HepG2 (cell line): ENCODE measurements around the gene DNAAF9. TPM values are rescaled to one million over a fixed set of nuclear protein-coding genes. Genes with fewer than 3 reads are reported as not detected.
A peak's percentile ranks its signal among the peaks of the same experiment; 100 is the strongest.

Source experiments
- ARNT ChIP-seq: fragments of 450-650 bp; IDR thresholded peaks from 2 replicates; pipeline ENCODE4 v1.6.1; 2017
- ASH2L ChIP-seq: fragments of 300-600, 200-600 bp; sonication (generic); IDR thresholded peaks from 2 replicates; pipeline ENCODE4 v1.7.0; 2017; ENCODE audit warnings: low read depth, mild to moderate bottlenecking, moderate library complexity, mixed read lengths, low read length; ENCODE audit not compliant: insufficient read length
- HMG20A ChIP-seq: IDR thresholded peaks from 2 replicates; pipeline ENCODE4 v1.6.1; 2016; ENCODE audit warnings: borderline replicate concordance
- JUNB ChIP-seq: sonication (generic); formaldehyde crosslinking; IDR thresholded peaks from 2 replicates; pipeline ENCODE4 v1.8.0; 2022; ENCODE audit warnings: missing genetic modification reagents, mild to moderate bottlenecking, borderline replicate concordance
- MAFF ChIP-seq: IDR thresholded peaks from 2 replicates; pipeline ENCODE4 v1.6.1; 2011; ENCODE audit warnings: low read depth, low read length, improper control_type of control experiment
- MED13 ChIP-seq: sonication (generic); formaldehyde crosslinking; IDR thresholded peaks from 2 replicates; pipeline ENCODE4 v1.5.0; 2020; ENCODE audit warnings: missing genetic modification reagents
- NFE2 ChIP-seq: sonication (generic); formaldehyde crosslinking; IDR thresholded peaks from 2 replicates; pipeline ENCODE4 v1.4.0; 2020; ENCODE audit warnings: missing genetic modification reagents
- NPAS2 ChIP-seq: sonication (generic); formaldehyde crosslinking; IDR thresholded peaks from 2 replicates; pipeline ENCODE4 v1.8.0; 2022; ENCODE audit warnings: mild to moderate bottlenecking, missing genetic modification reagents, borderline replicate concordance
- PLRG1 ChIP-seq: fragments of 450-650 bp; conservative IDR thresholded peaks from 2 replicates; pipeline ENCODE4 v1.6.1; 2016
- RBAK ChIP-seq: sonication (generic); formaldehyde crosslinking; IDR thresholded peaks from 2 replicates; pipeline ENCODE4 v1.5.1; 2020; ENCODE audit warnings: mild to moderate bottlenecking, missing genetic modification reagents
- RCOR2 ChIP-seq: IDR thresholded peaks from 2 replicates; pipeline ENCODE4 v1.6.1; 2016; ENCODE audit warnings: missing biosample characterization, missing genetic modification reagents
- REL ChIP-seq: sonication (generic); formaldehyde crosslinking; conservative IDR thresholded peaks from 2 replicates; pipeline ENCODE4 v1.8.0; 2022; ENCODE audit warnings: mild to moderate bottlenecking, missing genetic modification reagents, moderate library complexity
- RFX5 ChIP-seq: IDR thresholded peaks from 2 replicates; pipeline ENCODE4 v1.6.1; 2011; ENCODE audit warnings: low read depth, low read length, improper control_type of control experiment
- TAF15 ChIP-seq: fragments of 200-400 bp; formaldehyde crosslinking; IDR thresholded peaks from one replicate; pipeline ENCODE4 v1.6.1; 2018; ENCODE audit warnings: mild to moderate bottlenecking, low read depth, low read length; ENCODE audit not compliant: poor library complexity, severe bottlenecking
- TMF1 ChIP-seq: sonication (generic); formaldehyde crosslinking; IDR thresholded peaks from 2 replicates; pipeline ENCODE4 v1.8.1; 2022; ENCODE audit warnings: low read depth, missing genetic modification reagents
- ZBTB20 ChIP-seq: sonication (generic); formaldehyde crosslinking; IDR thresholded peaks from 2 replicates; pipeline ENCODE4 v1.8.1; 2023; ENCODE audit warnings: missing genetic modification reagents, low read depth, mild to moderate bottlenecking, borderline replicate concordance
- ZC3H13 ChIP-seq: sonication (generic); formaldehyde crosslinking; IDR thresholded peaks from 2 replicates; pipeline ENCODE4 v1.8.1; 2023; ENCODE audit warnings: mild to moderate bottlenecking, missing genetic modification reagents, moderate library complexity
- ZKSCAN5 ChIP-seq: sonication (generic); formaldehyde crosslinking; IDR thresholded peaks from 2 replicates; pipeline ENCODE4 v1.5.1; 2020; ENCODE audit warnings: mild to moderate bottlenecking, missing genetic modification reagents
- ZNF101 ChIP-seq: sonication (generic); formaldehyde crosslinking; IDR thresholded peaks from 2 replicates; pipeline ENCODE4 v1.4.0; 2020; ENCODE audit warnings: mild to moderate bottlenecking, low read depth, missing genetic modification reagents, borderline replicate concordance
- ZNF441 ChIP-seq: sonication (generic); formaldehyde crosslinking; IDR thresholded peaks from 2 replicates; pipeline ENCODE4 v1.7.0; 2021; ENCODE audit warnings: missing genetic modification reagents, borderline replicate concordance
- ZSCAN20 ChIP-seq: sonication (generic); formaldehyde crosslinking; IDR thresholded peaks from 2 replicates; pipeline ENCODE4 v1.4.0; 2020; ENCODE audit warnings: missing genetic modification reagents, mild to moderate bottlenecking, borderline replicate concordance
- polyA plus RNA-seq, 8 experiments: library from polyadenylated mRNA; depleted of rRNA in 3 of 8; stranded (reverse) in 7 of 8; unstranded in 1 of 8; fragments of >200 nt; fragmentation: Illumina TruSeq in 4 of 8; extraction: Trizol in 4 of 8; gene quantifications; 2 replicates each; pipeline versions ENCODE4 v1.2.1 to v1.2.3, GENCODE V29; 2011 to 2016; ENCODE audit warnings: low read depth in 4 of 8, missing spikeins in 1 of 8, mixed read lengths in 1 of 8; ENCODE audit not compliant: insufficient read depth in 1 of 8
- total RNA-seq, 5 experiments: library from RNA; depleted of rRNA; stranded (reverse); fragments of >200 nt; fragmentation: Illumina TruSeq; extraction: Trizol; gene quantifications; 2 replicates each; pipeline ENCODE4 v1.2.3, GENCODE V29; 2016; ENCODE audit warnings: low read depth in 1 of 5
- TF ChIP-seq, protein P1 (sequence below): sonication (generic); formaldehyde crosslinking; IDR thresholded peaks from 2 replicates; pipeline ENCODE4 v1.9.0; 2021; ENCODE audit warnings: missing genetic modification reagents, mild to moderate bottlenecking, borderline replicate concordance
- TF ChIP-seq, protein P2 (sequence below): sonication (generic); formaldehyde crosslinking; IDR thresholded peaks from 2 replicates; pipeline ENCODE4 v1.8.1; 2023; ENCODE audit warnings: mild to moderate bottlenecking, inconsistent platforms, moderate library complexity, missing genetic modification reagents, borderline replicate concordance
- TF ChIP-seq, protein P3 (sequence below): sonication (generic); formaldehyde crosslinking; conservative IDR thresholded peaks from 2 replicates; pipeline ENCODE4 v1.8.0; 2022; ENCODE audit warnings: missing genetic modification reagents
- TF ChIP-seq, protein P4 (sequence below): sonication (generic); formaldehyde crosslinking; IDR thresholded peaks from 2 replicates; pipeline ENCODE4 v1.5.0; 2020; ENCODE audit warnings: missing genetic modification reagents

DNAAF9 gene
- total and polyA plus RNA-seq, 2 of the 13 experiments (the other 11 are each of a cell fraction or from before 2014, with no cell fraction given) = 10.5 to 14.9 TPM

DNA sequence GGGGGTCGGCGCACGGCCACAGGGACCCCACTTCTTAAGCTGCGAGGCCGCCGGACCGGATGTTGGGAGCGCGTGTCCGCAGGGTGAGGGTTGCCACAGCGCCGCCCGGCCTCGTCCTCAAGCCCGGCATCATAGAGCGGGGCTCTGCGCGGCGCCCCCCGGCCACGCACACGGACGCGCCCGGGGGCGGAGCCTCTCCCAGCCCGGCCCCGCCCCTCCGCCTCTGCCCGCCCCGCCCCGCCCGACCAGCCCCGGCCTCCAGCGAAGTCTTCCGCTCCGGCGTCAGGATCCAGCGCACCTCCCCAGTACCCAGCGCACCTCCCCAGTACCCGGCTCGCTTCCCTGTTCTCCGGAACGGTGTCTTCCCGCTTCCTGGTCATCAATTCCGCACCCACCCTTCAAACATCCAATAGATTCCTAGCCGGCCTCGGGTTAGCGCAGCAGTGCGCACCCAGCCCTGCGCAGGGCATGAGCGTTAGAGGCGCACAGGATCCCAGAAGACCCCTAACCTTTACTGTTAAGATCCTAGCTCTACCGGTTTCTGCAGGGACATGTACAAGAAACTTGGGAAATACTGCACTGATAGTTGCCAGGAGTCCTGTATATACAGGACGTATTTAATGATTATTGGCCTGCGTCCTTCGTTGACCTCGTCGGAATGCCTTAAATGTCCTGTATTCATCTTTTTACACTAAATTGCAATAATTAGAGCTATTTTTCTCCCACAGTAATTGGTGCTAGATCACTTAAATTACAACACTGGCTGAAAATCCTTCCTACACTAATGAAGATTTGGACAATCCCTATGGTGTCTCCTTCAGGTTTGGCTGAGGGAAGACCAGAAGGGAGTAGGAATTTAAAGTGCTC, 535 bp upstream of the DNAAF9 start (continued):
- no peak for TF ChIP-seq NPAS2 (CRISPR knock-in tag)
- no peak for TF ChIP-seq MAFF
- TF ChIP-seq PLRG1 = no peak
- no peak for TF ChIP-seq JUNB (CRISPR knock-in tag)
- TF ChIP-seq ZC3H13 (CRISPR knock-in tag) = no peak; the same call in none of the 2 replicates
- TF ChIP-seq NFE2 = no peak
- no peak for TF ChIP-seq RCOR2 (CRISPR knock-in tag)
- no peak for TF ChIP-seq ZBTB20
- TF ChIP-seq ZSCAN20 = no peak
- TF ChIP-seq, protein P1, sequence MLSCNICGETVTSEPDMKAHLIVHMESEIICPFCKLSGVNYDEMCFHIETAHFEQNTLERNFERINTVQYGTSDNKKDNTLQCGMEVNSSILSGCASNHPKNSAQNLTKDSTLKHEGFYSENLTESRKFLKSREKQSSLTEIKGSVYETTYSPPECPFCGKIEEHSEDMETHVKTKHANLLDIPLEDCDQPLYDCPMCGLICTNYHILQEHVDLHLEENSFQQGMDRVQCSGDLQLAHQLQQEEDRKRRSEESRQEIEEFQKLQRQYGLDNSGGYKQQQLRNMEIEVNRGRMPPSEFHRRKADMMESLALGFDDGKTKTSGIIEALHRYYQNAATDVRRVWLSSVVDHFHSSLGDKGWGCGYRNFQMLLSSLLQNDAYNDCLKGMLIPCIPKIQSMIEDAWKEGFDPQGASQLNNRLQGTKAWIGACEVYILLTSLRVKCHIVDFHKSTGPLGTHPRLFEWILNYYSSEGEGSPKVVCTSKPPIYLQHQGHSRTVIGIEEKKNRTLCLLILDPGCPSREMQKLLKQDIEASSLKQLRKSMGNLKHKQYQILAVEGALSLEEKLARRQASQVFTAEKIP (CRISPR knock-in tag) = no peak
- no peak for TF ChIP-seq TAF15
- TF ChIP-seq, protein P2, sequence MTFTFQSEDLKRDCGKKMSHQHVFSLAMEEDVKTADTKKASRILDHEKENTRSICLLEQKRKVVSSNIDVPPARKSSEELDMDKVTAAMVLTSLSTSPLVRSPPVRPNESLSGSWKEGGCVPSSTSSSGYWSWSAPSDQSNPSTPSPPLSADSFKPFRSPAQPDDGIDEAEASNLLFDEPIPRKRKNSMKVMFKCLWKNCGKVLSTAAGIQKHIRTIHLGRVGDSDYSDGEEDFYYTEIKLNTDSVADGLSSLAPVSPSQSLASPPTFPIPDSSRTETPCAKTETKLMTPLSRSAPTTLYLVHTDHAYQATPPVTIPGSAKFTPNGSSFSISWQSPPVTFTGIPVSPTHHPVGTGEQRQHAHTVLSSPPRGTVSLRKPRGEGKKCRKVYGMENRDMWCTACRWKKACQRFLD (CRISPR knock-in tag) = no peak; the same call in 1 of the 2 replicates
- no peak; the same call in 1 of the 2 replicates for TF ChIP-seq RFX5
- no peak for TF ChIP-seq HMG20A (CRISPR knock-in tag)
- no peak for TF ChIP-seq ZKSCAN5 (CRISPR knock-in tag)
- TF ChIP-seq MED13 (CRISPR knock-in tag) = no peak
- TF ChIP-seq ARNT = no peak
- no peak for TF ChIP-seq REL (CRISPR knock-in tag)
- peak; percentile 70 for TF ChIP-seq ASH2L
- TF ChIP-seq TMF1 (CRISPR knock-in tag) = no peak
- TF ChIP-seq, protein P3, sequence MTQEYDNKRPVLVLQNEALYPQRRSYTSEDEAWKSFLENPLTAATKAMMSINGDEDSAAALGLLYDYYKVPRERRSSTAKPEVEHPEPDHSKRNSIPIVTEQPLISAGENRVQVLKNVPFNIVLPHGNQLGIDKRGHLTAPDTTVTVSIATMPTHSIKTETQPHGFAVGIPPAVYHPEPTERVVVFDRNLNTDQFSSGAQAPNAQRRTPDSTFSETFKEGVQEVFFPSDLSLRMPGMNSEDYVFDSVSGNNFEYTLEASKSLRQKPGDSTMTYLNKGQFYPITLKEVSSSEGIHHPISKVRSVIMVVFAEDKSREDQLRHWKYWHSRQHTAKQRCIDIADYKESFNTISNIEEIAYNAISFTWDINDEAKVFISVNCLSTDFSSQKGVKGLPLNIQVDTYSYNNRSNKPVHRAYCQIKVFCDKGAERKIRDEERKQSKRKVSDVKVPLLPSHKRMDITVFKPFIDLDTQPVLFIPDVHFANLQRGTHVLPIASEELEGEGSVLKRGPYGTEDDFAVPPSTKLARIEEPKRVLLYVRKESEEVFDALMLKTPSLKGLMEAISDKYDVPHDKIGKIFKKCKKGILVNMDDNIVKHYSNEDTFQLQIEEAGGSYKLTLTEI = no peak
- no peak for TF ChIP-seq ZNF101 (CRISPR knock-in tag)
- no peak for TF ChIP-seq RBAK (CRISPR knock-in tag)
- TF ChIP-seq ZNF441 = 0 out of 2 replicates have a peak, but pooled peaks have one; percentile 8
- TF ChIP-seq, protein P4, sequence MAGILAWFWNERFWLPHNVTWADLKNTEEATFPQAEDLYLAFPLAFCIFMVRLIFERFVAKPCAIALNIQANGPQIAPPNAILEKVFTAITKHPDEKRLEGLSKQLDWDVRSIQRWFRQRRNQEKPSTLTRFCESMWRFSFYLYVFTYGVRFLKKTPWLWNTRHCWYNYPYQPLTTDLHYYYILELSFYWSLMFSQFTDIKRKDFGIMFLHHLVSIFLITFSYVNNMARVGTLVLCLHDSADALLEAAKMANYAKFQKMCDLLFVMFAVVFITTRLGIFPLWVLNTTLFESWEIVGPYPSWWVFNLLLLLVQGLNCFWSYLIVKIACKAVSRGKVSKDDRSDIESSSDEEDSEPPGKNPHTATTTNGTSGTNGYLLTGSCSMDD (CRISPR knock-in tag) = no peak
